ENCODE results near the gene ZER1.
"Not testable (repeated sequence)": the region's sequence is repeated elsewhere in the genome, so short reads cannot be mapped to it uniquely, and the experiment has no call there.

The ZER1 gene

GRCh38 chr9:128771745-128772519 lies at the start of gene ZER1:
Gene ZER1, minus strand, starts transcription at chr9:128771927. Its CDS starts 16,362 bp downstream, at chr9:128755565.
- DNase-seq: peak; percentile 92

- DNase-seq: no peak
These were observed 49.2 kb upstream of the ZER1 start for GRCh38 chr9:128820665-128821583.

DNA sequence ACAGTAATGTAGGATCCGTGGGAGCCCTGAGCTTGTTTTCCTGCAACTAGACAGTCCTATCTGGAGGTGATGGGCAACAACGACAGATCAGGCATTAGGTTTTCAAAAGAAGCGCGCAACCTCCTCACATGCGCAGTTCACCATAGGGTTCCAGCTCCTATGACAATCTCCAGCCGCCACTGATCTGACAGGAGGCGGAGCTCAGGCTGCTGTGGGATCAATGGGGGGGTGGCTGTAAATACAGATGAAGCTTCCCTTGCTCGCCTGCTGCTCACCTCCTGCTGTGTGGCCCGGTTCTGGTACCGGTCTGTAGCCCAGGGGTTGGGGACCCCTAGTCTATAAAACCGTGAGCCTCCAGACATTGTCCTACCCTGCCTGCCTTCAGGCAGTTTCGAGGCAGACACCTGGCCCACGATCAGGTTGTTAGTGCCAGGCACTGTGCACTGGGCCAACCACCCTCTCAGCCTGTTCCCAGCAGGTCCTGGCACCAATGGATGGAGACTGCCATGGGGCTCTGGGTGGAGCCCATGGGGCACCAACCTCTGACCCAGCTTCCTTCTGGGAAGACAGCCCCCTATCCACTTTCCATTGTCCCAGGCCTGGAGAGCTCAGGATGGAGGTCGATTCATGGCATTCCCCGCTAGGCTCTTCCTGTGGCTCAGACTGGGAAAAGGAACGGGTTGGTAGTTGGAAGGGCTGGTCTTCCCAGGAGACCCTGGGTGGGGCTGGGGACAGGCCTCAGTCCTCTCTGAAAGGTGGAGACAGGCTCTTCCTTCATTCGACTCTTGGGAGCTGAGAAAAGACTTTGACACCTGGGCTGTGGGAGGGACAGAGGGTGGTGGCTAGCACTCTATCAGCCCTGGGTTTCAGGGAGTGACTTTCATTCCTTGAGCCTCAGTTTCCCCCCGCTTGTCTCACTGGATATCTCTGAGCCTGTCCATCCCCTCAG lies 48.3 kb upstream of the ZER1 start:
- DNase-seq: no peak

DNA sequence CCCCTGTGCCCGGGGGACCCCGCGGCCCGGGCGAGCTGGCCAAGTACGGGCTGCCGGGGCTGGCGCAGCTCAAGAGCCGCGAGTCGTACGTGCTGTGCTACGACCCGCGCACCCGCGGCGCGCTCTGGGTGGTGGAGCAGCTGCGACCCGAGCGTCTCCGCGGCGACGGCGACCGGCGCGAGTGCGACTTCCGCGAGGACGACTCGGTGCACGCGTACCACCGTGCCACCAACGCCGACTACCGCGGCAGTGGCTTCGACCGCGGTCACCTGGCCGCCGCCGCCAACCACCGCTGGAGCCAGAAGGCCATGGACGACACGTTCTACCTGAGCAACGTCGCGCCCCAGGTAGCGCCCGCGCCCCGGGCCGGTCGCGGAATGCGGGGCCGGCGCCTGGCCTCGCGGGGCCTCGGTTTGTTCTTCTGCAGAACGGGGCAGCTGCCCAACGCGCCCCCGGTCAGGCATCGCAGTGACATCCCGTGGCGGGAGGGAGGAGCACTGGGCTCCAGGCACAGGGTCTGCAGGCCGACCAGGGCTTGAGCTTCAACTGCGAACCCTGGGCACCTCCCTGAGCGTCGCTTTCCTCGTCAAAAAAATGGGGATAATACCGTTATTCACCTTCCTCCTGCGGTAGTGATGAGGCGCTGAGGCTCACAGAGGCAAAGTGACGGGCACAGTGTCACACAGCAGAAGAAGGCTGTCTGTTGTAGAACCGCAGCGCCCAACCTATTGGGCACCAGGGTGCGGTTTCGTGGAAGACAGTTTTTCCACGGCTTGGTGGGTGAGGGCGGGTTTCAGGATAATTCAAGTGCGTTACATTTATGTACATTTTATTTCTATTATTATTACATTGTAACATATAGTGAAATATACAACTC lies 47.4 kb upstream of the ZER1 start:
- DNase-seq: peak; percentile 41

GRCh38 chr9:128818099-128818838 lies 46.5 kb upstream of the ZER1 start, which contains the start of gene ENDOG:
Gene ENDOG, plus strand, starts transcription at chr9:128818500. Its CDS starts 185 bp downstream, at chr9:128818685.
- peak; percentile 98 for DNase-seq

DNA sequence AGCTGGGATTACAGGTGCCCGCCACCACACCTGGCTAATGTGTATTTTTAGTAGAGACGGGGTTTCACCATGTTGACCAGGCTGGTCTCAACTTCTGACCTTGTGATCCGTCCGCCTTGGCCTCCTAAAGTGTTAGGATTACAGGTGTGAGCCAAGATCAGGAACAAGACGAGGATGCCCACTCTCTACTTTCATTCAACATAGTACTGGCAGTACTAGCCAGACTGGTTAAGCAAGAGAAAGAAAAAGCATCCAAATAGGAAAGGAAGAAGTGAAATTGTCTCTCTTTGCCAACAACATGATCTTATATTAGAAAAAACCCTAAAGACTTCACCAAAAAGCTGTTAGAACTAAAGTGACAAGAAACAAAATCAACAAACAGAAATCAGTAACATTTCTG lies 39.1 kb upstream of the ZER1 start:
- no peak for DNase-seq

- no peak for DNase-seq
These were observed 38.1 kb upstream of the ZER1 start for GRCh38 chr9:128809831-128810230.

DNA sequence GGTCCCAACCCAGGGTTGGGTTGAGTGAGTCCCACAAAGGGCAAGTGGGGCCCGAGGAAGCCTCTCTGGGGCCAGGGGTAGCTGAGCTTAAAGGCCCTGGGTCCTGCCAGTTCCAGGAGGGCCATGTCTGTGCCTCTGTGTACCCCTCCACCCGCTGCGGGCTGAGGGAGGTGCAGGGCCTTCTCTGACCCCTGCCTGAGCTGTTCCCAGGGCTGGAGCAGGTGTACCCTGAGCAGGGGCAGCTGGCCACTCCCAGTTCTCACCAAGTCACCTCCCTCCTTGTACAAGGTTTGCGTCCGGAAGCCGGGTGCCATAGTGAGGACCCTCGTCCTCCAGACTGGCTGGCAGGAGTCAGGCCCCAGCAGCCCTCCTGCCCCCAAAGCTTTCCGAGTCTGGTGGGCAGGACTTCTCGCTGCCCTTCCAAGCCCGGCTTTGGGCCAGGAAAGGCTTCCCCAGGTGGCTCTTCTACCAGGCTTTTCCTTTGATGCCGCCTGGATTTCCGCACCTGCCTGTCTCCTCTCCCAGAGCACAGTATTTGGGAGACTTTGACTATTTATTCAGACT lies 37.4 kb upstream of the ZER1 start:
- no peak for DNase-seq

DNA sequence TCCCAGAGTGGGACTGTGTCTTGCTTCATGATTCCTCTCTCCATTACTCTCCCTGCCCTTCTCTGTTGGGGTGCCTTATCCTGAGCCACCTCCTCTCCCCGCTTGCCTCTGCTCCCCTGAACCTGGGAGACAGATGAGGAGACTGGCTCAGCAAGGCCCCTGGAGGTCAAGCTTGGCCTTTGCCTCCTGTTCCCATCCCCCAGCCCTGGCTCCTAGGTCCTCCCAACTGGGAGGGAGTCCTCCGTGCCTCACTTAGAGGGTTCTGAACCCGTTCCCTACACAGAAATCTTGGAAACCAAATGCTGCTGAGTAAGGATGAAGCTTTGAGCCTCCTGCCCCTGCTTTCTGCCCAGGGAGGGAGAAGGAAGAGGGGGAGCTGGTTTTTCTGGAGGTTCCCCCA lies 36.8 kb upstream of the ZER1 start:
- DNase-seq: no peak

GRCh38 chr9:128807827-128808226 lies 36.1 kb upstream of the ZER1 start:
- no peak for DNase-seq

DNA sequence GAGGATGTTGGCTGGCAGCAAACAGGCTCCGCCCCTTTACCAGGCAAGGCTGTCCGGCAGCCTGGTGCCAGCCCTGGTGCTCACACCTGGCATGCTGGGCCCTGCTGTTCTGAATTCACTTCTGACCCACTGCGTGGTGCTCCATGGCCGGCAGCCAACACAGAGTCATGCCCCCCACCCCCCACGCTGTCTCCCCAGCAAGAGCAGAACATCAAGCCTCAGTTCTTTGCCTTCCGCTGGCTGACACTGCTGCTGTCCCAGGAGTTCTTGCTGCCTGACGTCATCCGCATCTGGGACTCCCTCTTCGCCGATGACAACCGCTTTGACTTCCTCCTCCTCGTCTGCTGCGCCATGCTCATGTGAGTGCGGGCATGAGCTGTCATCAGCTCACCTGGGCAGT lies 33.9 kb upstream of the ZER1 start:
- no peak for DNase-seq

GRCh38 chr9:128802482-128802881 lies 30.8 kb upstream of the ZER1 start:
- DNase-seq: no peak

- DNase-seq: no peak
These were observed 28.3 kb upstream of the ZER1 start for GRCh38 chr9:128800061-128800460.

- no peak for DNase-seq
These were observed 27.2 kb upstream of the ZER1 start for GRCh38 chr9:128798896-128799295.

- not testable (repeated sequence) for DNase-seq
These were observed 23.2 kb upstream of the ZER1 start for GRCh38 chr9:128794961-128795360.

DNA sequence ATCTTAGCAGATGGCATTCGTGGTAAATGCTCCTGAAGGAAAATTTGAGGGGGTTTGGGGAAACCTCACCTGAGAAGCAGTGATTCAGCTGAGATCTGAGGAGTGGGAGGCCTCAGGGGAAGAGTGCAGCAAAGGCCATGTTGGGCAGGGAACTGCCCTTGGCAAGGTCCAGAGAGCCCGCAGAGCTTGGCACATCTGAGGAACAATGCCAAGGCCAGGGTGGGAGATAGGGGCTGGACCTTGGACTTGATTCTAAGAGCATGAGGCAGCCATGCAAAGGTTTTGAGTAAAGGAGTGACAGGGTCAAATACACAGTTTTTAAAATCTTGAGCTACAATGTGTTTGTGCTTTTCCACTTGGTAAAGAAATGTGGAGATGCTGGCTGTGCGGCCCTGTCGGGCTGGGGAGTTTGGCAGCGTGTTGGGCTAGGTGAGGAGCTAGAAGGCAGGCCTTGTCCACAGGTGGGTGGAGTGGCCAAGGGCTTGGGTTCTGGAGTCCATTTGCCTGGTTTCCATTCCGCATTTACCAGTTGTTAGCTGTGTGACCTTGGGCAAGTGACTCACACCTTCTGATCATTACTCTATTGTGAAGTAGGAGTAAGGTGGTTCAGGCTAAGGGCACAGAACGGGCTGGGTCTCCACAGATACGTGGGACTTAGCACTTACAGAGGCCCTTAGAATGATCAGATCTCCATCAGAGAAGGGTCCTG lies 21.4 kb upstream of the ZER1 start:
- no peak for DNase-seq

DNA sequence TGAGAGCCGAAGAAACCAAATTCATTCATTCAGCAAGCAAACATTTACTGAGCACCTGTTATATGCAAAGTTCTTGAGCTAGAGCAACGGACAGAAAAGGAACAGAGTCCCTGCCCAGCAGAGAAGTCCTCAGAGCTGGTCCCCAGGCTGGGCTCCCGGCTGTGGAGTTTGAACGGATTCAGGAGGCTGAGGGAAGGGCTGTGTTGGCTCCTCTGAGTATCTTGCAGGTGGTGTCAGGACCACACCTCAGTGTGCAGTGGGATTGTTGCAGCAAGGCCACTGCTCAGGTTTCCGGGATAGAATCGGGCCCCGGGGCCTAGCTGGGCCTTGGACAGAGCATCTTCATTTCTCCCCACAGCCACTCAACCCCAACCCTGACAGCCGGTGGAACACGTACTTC lies 20.4 kb upstream of the ZER1 start:
- DNase-seq: no peak

DNA sequence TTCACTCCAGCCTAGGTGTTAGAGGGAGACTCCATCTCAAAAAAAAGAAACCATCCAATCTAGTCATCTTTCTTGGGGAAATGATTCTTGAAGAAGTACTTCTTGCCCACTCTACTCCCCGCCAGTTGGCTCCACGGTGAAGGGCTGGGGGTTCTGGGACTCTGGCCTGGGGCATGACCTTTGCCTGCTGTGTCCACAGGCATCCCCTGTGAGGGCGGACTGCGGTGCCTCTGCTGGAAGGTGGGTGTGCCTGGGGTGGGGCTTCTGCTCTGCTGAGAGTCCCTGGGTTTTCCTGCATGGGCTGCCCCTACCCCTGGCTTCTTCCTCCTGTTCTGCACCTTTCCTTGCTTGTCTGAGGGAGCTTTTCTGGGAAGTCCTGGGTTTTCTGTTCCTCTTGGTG lies 18.8 kb upstream of the ZER1 start:
- DNase-seq: no peak

DNA sequence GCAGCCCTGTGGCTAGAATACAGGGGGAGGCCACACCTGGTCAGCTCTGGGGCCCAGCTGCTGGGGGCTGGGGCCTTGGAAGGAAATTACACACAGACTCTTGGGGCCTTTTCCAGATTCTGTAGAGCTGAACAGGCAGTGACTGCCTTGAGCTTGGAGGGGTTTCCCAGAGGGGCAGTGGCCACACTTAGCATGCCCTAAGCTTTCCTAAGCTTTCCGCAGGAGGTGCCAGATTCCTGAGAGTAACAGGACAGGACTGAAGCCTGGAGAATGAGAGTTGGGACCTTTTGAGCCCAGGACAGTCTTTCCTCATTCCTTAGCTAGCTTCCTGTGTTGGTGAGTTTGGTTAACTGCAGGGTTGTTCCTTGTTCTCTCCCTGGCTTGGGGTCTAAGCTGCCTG lies 16.7 kb upstream of the ZER1 start:
- no peak for DNase-seq

DNA sequence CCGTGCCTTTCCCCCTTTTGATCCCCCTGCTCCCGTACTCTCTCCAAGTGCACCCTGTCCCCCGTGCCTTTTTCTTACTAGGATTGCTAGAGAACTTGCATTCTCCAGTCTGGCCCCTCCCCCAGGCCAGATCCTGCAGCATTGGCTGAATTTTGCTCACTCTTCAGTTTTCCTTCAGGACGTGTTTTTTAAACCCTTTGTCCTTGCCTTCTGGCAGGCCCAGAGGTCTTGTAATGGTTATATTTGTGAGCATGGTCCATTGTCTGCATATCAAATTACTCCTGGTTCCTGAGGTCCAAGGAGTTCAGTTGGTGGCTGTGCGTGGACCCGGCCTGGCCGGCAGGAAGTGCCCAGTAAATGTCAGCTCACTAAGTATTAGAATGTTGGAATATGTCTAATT lies 15.9 kb upstream of the ZER1 start:
- no peak for DNase-seq
